GM21737 (cell line): Measurements from ENCODE around the gene TRIM43.
"Not testable (repeated sequence)": the region's sequence is repeated elsewhere in the genome, so short reads cannot be mapped to it uniquely, and the experiment has no call there.

Experiments used
- ATAC-seq: cut with Tn5 transposase; IDR thresholded peaks from one replicate; pipeline ENCODE4 v1.9.1; 2021; ENCODE audit warnings: mild to moderate bottlenecking, moderate library complexity; ENCODE audit not compliant: unreplicated experiment

TRIM43 gene

GRCh38 chr2:95640515-95641288 lies 48.9 kb downstream of the TRIM43 start:
- ATAC-seq, result not testable (repeated sequence)

GRCh38 chr2:95641289-95641575 lies 49.4 kb downstream of the TRIM43 start:
- ATAC-seq, result not testable (repeated sequence)

GRCh38 chr2:95641787-95642186 lies 50.0 kb downstream of the TRIM43 start:
- ATAC-seq, result not testable (repeated sequence)

- not testable (repeated sequence) for ATAC-seq
These were observed 50.6 kb downstream of the TRIM43 start for GRCh38 chr2:95642360-95642759.

- ATAC-seq, result not testable (repeated sequence)
These were observed 51.1 kb downstream of the TRIM43 start for GRCh38 chr2:95642951-95643350.

- ATAC-seq, result not testable (repeated sequence)
These were observed 53.5 kb downstream of the TRIM43 start for GRCh38 chr2:95645312-95645711.

- ATAC-seq, result not testable (repeated sequence)
These were observed 54.6 kb downstream of the TRIM43 start for GRCh38 chr2:95646274-95646994.

- not testable (repeated sequence) for ATAC-seq
These were observed 57.2 kb downstream of the TRIM43 start for GRCh38 chr2:95648894-95649544.
